OCI-LY1 (cell line): Measurements from ENCODE around the gene EXD3.

ENCODE experiments used
- EZH2 ChIP-seq: fragments of 200-600 bp; sonication (generic), shearing (Covaris generic); IDR thresholded peaks from 2 replicates; pipeline ENCODE4 v1.8.0; 2017; ENCODE audit warnings: borderline replicate concordance, mixed run types, mild to moderate bottlenecking, antibody characterized with exemption, low read length, moderate library complexity, mixed read lengths
- TF ChIP-seq, protein P1 (sequence below): fragments of 200-600 bp; sonication (generic), shearing (Covaris generic); IDR thresholded peaks from 2 replicates; pipeline ENCODE4 v1.5.1; 2017; ENCODE audit warnings: mild to moderate bottlenecking, antibody characterized with exemption, low read length, moderate library complexity, mixed read lengths

- TF ChIP-seq, protein P1, sequence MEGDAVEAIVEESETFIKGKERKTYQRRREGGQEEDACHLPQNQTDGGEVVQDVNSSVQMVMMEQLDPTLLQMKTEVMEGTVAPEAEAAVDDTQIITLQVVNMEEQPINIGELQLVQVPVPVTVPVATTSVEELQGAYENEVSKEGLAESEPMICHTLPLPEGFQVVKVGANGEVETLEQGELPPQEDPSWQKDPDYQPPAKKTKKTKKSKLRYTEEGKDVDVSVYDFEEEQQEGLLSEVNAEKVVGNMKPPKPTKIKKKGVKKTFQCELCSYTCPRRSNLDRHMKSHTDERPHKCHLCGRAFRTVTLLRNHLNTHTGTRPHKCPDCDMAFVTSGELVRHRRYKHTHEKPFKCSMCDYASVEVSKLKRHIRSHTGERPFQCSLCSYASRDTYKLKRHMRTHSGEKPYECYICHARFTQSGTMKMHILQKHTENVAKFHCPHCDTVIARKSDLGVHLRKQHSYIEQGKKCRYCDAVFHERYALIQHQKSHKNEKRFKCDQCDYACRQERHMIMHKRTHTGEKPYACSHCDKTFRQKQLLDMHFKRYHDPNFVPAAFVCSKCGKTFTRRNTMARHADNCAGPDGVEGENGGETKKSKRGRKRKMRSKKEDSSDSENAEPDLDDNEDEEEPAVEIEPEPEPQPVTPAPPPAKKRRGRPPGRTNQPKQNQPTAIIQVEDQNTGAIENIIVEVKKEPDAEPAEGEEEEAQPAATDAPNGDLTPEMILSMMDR, result no peak
- TF ChIP-seq EZH2, result no peak
Observed at GRCh38 chr9:137325799-137326198, 97.2 kb downstream of the EXD3 start.
